ENCODE measurements around the gene SASH3.

SASH3 gene

DNA sequence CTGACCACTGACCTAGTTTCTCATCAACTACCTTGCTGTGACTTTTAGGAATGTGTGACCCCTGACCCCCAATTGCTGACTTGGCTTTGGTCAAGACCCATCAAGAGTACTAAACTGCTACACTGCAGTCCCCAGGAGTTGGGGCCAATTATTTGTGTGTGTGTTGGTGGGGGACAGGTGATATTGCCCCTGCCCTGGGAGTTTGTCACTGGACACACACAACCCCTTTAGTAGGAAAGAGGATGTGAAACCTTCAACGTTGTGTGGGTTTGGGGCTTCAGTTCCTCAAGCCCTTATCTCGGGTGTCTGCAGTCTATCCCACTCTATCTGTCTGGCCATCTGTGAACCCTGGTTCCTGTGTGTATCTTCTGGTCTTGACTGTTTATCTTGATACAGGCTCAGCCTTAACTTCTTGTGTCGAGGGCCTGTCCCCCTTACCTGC lies 6.5 kb downstream of the SASH3 start:
- Mint-ChIP-seq H3K4me3 (peak overlapping the region; percentile 70), H3K9me3 (ENCODE audit: low read depth) (no peaks in the 10 kb centered on the region), H3K4me1 (ENCODE audit: low read depth) (peaks cover 61% of the 10 kb centered on the region), H3K27ac (peak overlapping the region; percentile 92), H3K36me3 (peaks cover 8% of the 10 kb centered on the region), H3K27me3 (no peaks in the 10 kb centered on the region)

- Mint-ChIP-seq H3K27ac (peak overlapping the region; percentile 93), H3K9me3 (ENCODE audit: low read depth) (no peaks in the 10 kb centered on the region), H3K4me3 (peak overlapping the region; percentile 63), H3K27me3 (no peaks in the 10 kb centered on the region), H3K36me3 (peaks cover 8% of the 10 kb centered on the region), H3K4me1 (ENCODE audit: low read depth) (peaks cover 53% of the 10 kb centered on the region)
Measured at GRCh38 chrX:129787336-129788055, 7.7 kb downstream of the SASH3 start.

DNA sequence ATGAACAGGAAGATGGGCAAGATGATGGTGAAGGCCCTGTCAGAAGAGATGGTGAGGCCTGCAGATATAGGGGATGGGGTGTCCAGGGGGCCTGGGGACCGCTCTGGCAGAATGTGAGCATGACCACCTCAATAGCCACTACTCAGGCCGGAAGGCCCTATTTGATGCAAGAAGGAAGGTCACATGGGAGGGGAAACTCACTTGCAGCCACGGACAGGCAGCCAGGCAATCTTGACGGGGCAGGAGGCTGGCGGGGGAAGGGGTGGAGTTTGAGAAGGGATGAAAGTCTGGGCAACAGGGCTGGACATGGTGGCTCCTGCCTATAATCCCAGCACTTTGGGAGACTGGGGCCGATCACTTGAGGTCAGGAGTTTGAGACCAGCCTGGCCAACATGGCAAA lies 8.8 kb downstream of the SASH3 start:
- Mint-ChIP-seq H3K9me3 (ENCODE audit: low read depth) (no peaks in the 10 kb centered on the region), H3K36me3 (peaks cover 4% of the 10 kb centered on the region), H3K4me3 (no peak overlapping the region), H3K4me1 (ENCODE audit: low read depth) (peaks cover 43% of the 10 kb centered on the region), H3K27me3 (no peaks in the 10 kb centered on the region), H3K27ac (peak overlapping the region; percentile 83)

DNA sequence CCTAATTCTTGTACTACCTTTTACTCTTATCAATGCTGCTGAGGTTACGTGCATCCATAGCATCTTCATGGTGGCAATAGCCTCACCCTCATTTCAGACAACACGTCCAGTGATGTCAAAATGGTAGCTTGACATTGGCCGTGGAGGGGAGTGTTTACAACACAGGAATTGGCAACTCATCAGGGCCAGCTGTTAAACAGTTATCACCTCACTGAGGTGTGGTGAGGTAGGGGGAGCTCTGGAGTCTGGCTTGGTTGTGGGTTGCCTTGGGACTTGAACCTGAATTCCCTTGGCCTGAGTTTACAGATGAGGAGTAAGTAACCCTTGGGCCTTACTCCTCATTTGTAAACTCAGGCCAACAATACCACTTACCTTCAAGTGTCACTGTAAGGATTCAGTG lies 10.4 kb downstream of the SASH3 start:
- Mint-ChIP-seq H3K36me3 (peaks cover 2% of the 10 kb centered on the region), H3K27me3 (no peaks in the 10 kb centered on the region), H3K27ac (peak overlapping the region; percentile 72), H3K9me3 (ENCODE audit: low read depth) (no peaks in the 10 kb centered on the region), H3K4me1 (ENCODE audit: low read depth) (peaks cover 31% of the 10 kb centered on the region), H3K4me3 (no peak overlapping the region)

GRCh38 chrX:129790808-129791207 lies 11.1 kb downstream of the SASH3 start:
- Mint-ChIP-seq H3K4me3 (no peak overlapping the region), H3K36me3 (peaks cover 2% of the 10 kb centered on the region), H3K27ac (no peak overlapping the region), H3K4me1 (ENCODE audit: low read depth) (peaks cover 24% of the 10 kb centered on the region), H3K27me3 (no peaks in the 10 kb centered on the region), H3K9me3 (ENCODE audit: low read depth) (no peaks in the 10 kb centered on the region)

- no peak overlapping the region for H3K4me3 Mint-ChIP-seq
- H3K36me3 Mint-ChIP-seq = peaks cover 2% of the 10 kb centered on the region
- no peaks in the 10 kb centered on the region for H3K9me3 Mint-ChIP-seq (ENCODE audit: low read depth)
- no peaks in the 10 kb centered on the region for H3K27me3 Mint-ChIP-seq
- H3K4me1 Mint-ChIP-seq (ENCODE audit: low read depth) = peaks cover 21% of the 10 kb centered on the region
- no peak overlapping the region for H3K27ac Mint-ChIP-seq
Measured at GRCh38 chrX:129791336-129791735, 11.6 kb downstream of the SASH3 start.

GRCh38 chrX:129791961-129792570 lies 12.3 kb downstream of the SASH3 start:
- H3K27me3 Mint-ChIP-seq = no peaks in the 10 kb centered on the region
- H3K4me1 Mint-ChIP-seq (ENCODE audit: low read depth) = peaks cover 17% of the 10 kb centered on the region
- no peak overlapping the region for H3K27ac Mint-ChIP-seq
- H3K36me3 Mint-ChIP-seq = peaks cover 2% of the 10 kb centered on the region
- no peak overlapping the region for H3K4me3 Mint-ChIP-seq
- H3K9me3 Mint-ChIP-seq (ENCODE audit: low read depth) = no peaks in the 10 kb centered on the region

DNA sequence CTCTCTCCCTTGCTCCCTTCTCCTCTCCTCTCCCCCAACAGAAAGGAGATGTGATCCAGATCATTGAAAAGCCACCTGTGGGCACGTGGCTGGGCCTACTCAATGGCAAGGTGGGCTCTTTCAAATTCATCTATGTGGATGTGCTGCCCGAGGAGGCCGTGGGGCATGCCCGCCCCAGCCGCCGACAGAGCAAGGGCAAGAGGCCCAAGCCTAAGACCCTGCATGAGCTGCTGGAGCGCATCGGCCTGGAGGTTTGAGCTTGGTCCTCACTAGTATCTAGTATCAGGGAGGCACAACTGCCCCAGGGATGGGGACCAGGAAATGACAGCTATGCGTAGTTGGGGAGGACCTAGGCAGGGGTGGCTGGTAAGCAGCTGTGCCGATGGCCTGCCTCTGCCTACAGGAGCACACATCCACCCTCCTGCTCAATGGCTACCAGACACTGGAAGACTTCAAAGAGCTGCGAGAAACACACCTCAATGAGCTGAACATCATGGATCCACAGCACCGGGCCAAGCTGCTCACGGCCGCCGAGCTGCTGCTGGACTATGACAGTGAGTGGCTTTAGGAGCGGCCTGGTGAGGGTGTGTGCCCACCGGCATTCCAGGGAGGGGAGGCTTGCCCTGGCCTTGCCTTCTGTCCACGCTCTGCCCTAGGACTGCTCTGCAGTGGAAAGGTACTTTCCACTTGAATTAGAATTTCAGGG lies 13.0 kb downstream of the SASH3 start:
- Mint-ChIP-seq H3K27me3 (no peaks in the 10 kb centered on the region), H3K9me3 (ENCODE audit: low read depth) (no peaks in the 10 kb centered on the region), H3K36me3 (peaks cover 2% of the 10 kb centered on the region), H3K4me3 (no peak overlapping the region), H3K27ac (no peak overlapping the region), H3K4me1 (ENCODE audit: low read depth) (peaks cover 13% of the 10 kb centered on the region)

DNA sequence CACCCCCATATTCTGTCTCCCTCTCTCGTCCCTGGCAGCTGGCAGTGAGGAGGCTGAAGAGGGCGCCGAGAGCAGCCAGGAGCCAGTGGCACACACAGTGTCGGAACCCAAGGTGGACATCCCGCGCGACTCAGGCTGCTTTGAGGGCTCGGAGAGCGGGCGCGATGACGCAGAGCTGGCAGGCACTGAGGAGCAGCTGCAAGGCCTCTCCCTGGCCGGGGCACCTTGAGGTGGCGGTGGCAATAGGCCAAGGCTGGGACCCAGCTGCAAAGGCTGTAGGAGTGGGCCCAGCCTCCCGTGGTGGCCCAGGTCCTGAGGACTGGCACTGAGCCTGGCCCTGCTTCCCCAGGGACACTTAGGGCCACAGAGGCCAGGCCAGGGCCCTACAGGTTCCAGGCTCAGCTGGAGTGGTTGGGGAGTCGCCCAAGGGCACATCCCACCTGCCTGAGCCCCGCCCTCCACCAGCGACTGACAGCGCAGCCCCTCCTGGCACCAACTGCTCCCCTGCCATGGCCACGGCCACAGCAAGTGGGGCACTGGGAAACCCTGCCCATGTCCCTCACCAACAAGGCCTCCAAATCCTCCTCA lies 13.9 kb downstream of the SASH3 start:
- peaks cover 2% of the 10 kb centered on the region for H3K36me3 Mint-ChIP-seq
- H3K27me3 Mint-ChIP-seq = no peaks in the 10 kb centered on the region
- no peaks in the 10 kb centered on the region for H3K9me3 Mint-ChIP-seq (ENCODE audit: low read depth)
- H3K27ac Mint-ChIP-seq = peak overlapping the region; percentile 41
- H3K4me1 Mint-ChIP-seq (ENCODE audit: low read depth) = peaks cover 15% of the 10 kb centered on the region
- no peak overlapping the region for H3K4me3 Mint-ChIP-seq

- H3K27me3 Mint-ChIP-seq = no peaks in the 10 kb centered on the region
- no peaks in the 10 kb centered on the region for H3K36me3 Mint-ChIP-seq
- H3K9me3 Mint-ChIP-seq (ENCODE audit: low read depth) = no peaks in the 10 kb centered on the region
- H3K27ac Mint-ChIP-seq = peak overlapping the region; percentile 50
- H3K4me3 Mint-ChIP-seq = no peak overlapping the region
- H3K4me1 Mint-ChIP-seq (ENCODE audit: low read depth) = peaks cover 26% of the 10 kb centered on the region
Measured at GRCh38 chrX:129795584-129795983, 15.8 kb downstream of the SASH3 start.

GRCh38 chrX:129797251-129797906 lies 17.6 kb downstream of the SASH3 start:
- H3K4me3 Mint-ChIP-seq = no peak overlapping the region
- no peaks in the 10 kb centered on the region for H3K9me3 Mint-ChIP-seq (ENCODE audit: low read depth)
- H3K27me3 Mint-ChIP-seq = no peaks in the 10 kb centered on the region
- H3K36me3 Mint-ChIP-seq = no peaks in the 10 kb centered on the region
- peak overlapping the region; percentile 64 for H3K27ac Mint-ChIP-seq
- H3K4me1 Mint-ChIP-seq (ENCODE audit: low read depth) = peaks cover 26% of the 10 kb centered on the region

GRCh38 chrX:129798456-129798855 lies 18.7 kb downstream of the SASH3 start:
- Mint-ChIP-seq H3K27ac (no peak overlapping the region), H3K4me1 (ENCODE audit: low read depth) (peaks cover 26% of the 10 kb centered on the region), H3K27me3 (no peaks in the 10 kb centered on the region), H3K4me3 (no peak overlapping the region), H3K9me3 (ENCODE audit: low read depth) (no peaks in the 10 kb centered on the region), H3K36me3 (no peaks in the 10 kb centered on the region)

DNA sequence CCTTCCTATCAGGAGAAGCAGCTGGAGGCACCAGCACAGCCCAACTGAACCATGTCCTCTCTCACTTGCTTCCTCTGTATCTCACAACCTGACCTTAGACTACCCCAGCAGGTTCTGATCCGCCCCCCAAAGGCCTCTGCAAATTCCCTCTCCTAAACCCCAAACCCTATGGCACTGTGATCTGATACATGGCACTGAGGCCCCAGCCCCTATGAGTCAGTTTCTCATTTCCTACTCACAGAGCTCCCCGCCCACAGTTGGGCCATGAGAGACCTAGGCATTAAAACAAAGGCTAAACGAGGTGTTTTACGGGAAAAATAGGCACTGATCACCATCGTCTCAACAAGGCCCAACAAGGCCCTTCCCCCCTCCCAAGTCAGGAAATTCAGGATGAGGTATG lies 19.1 kb downstream of the SASH3 start:
- peaks cover 26% of the 10 kb centered on the region for H3K4me1 Mint-ChIP-seq (ENCODE audit: low read depth)
- no peaks in the 10 kb centered on the region for H3K9me3 Mint-ChIP-seq (ENCODE audit: low read depth)
- H3K36me3 Mint-ChIP-seq = peaks cover 1% of the 10 kb centered on the region
- H3K27me3 Mint-ChIP-seq = no peaks in the 10 kb centered on the region
- peak overlapping the region; percentile 75 for H3K27ac Mint-ChIP-seq
- no peak overlapping the region for H3K4me3 Mint-ChIP-seq

DNA sequence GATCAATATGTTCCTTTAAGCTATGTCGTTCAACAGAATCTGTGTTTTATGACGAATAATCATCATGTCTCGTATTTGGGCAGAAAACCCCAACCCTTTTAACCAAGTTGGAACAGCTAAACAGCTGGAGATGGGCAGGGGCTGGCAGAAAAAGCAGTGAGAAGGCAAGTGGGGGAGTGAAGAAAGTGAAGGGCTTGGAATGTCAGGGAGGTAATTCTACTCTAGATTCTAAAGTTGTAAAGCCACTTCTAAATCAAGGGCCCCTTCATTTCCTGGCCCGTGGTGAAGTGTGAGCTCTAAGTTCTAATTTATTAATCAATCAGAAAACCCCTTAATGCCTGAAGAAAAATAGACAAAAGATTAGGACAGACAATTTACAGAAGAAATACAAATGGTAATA lies 20.4 kb downstream of the SASH3 start:
- no peaks in the 10 kb centered on the region for H3K27me3 Mint-ChIP-seq
- H3K4me1 Mint-ChIP-seq (ENCODE audit: low read depth) = peaks cover 26% of the 10 kb centered on the region
- no peaks in the 10 kb centered on the region for H3K9me3 Mint-ChIP-seq (ENCODE audit: low read depth)
- H3K36me3 Mint-ChIP-seq = peaks cover 3% of the 10 kb centered on the region
- H3K4me3 Mint-ChIP-seq = no peak overlapping the region
- no peak overlapping the region for H3K27ac Mint-ChIP-seq

GRCh38 chrX:129802863-129803262 lies 23.1 kb downstream of the SASH3 start:
- no peaks in the 10 kb centered on the region for H3K9me3 Mint-ChIP-seq (ENCODE audit: low read depth)
- peaks cover 23% of the 10 kb centered on the region for H3K4me1 Mint-ChIP-seq (ENCODE audit: low read depth)
- peaks cover 3% of the 10 kb centered on the region for H3K36me3 Mint-ChIP-seq
- no peaks in the 10 kb centered on the region for H3K27me3 Mint-ChIP-seq
- H3K4me3 Mint-ChIP-seq = no peak overlapping the region
- no peak overlapping the region for H3K27ac Mint-ChIP-seq
